Measurements from ENCODE around the gene DIPK1B.

The DIPK1B gene

DNA sequence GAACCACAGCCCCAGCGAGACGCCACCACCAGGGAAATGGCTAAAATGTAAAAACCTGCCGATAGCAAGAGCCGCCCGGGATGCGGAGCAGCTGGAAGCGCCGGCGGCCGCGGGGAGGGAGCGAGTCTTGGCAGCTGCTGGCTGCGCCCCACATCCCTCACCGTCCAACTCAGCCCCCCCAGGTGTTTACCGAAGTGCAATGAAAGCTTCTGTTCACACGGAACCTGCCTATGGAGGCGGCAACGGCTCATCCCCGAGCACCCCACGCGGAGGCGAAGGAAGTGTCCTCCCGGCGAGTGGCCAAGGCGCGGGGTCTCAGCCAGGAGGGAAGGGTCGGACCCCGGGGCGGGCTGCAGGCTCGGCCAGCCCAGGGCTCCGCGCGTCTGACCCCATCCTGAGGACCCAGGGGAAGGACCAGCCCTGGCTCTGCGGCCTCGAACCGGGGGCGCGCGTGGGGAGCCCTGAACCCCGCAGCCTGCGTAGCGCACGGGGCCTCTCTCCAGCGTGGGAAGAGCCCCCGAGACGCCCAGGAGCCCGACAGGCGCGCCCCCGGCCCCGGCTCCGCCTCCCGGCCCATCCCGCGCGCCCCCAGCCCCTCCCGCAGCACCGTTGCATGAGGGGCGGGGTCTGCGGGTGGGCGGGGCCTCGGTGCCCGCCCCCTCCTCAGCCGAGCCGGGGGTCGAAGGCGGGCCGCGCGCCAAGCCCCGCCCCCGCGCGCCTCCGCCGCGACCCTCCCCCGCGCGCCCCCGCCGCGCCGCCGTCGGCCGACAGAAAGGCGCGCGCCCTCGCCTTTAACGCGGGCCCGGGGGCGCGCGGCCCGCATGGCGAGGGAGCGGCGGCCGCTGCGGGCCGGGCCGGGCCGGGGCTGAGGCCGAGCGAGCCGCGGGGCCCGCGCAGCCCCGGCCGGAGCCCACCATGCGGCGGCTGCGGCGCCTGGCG lies at the start of gene DIPK1B:
TSS of gene DIPK1B (plus strand) at position 822 of the 939 bp plus-strand sequence. CDS start at position 916, 94 bp downstream.
- no peak for DNase-seq (ENCODE audit: low spot score)

DNA sequence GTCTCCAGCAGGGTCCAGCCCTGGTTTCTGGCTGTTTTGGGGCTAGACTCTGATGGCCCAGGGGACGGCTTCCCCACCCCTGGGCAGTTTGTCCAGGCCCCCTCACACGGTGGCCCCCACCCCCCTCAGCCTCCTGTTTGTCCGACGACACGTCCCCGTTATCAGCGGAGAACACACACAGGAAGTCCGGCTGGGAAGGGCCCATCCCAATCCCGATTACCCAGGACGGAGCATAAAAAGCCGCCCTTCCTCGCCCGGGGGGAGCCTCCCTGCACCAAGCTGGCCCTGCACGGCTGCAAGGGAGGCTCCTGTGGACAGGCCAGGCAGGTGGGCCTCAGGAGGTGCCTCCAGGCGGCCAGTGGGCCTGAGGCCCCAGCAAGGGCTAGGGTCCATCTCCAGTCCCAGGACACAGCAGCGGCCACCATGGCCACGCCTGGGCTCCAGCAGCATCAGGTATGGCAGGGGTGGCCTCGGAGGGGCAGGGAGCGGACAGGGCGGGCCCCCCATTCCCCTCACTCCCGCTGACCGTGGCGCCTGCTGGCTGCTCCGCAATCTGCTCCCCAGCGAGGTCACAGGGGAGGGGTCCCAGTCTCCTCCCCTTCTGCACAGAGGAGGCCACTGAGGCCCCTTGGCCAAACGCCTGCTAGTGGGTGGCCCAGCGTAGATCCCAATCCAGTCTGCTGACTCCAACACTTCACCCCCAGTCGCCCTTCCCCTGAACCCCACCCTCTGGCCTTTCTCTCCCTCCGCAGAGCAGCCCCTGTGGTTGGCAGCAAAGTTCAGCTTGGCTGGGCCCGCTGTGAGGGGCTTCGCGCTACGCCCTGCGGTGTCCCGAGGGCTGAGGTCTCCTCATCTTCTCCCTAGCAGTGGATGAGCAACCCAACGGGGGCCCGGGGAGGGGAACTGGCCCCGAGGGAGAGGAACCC lies 49.5 kb upstream of the DIPK1B start, which contains the start of gene EGFL7:
TSS of gene EGFL7 (plus strand) at position 261 of the 926 bp plus-strand sequence. CDS start 5,367 bp downstream, outside the sequence.
- DNase-seq (ENCODE audit: low spot score): no peak

DNA sequence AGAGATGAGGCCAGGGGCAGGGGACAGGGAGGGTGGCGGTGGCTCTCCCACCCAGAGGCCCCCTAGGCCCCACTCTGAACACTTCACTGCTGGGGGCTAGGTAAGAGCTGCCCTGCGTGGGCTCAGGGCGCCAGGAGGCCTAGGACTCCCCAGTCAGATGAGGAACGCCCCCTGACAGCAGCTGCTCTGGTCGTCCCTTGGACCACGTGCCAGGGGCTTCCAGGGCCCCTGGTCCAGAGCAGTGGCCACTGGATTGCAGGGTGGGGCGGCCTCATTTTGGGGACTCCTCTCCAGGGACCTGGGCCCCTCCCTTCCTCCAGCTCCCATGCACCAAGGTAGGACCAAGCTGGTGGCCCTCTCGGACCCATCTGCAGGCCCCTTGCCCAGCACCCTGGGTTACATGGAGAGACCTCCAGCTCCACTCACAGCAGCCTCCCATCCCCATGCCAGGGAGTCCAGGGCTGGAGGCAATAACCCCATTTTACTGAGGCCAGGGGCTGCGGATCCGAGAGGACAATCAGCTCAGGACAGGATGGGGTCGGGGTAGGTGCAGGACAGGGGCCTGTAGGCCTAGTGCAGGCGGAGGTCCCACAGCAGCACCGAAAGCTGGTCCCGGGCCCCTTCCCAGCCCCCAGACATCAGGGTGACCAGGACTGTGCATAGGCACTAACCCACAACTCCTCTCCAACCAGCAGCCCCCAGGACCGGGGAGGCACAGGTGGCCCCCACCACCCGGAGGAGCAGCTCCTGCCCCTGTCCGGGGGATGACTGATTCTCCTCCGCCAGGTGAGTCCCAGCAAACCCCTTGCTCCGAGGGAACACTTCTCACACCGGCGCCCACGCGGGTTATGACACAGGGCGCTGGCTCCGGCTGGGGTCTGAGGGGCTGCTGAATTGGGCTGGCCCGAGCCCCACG lies 48.1 kb upstream of the DIPK1B start:
- no peak for DNase-seq (ENCODE audit: low spot score)

DNA sequence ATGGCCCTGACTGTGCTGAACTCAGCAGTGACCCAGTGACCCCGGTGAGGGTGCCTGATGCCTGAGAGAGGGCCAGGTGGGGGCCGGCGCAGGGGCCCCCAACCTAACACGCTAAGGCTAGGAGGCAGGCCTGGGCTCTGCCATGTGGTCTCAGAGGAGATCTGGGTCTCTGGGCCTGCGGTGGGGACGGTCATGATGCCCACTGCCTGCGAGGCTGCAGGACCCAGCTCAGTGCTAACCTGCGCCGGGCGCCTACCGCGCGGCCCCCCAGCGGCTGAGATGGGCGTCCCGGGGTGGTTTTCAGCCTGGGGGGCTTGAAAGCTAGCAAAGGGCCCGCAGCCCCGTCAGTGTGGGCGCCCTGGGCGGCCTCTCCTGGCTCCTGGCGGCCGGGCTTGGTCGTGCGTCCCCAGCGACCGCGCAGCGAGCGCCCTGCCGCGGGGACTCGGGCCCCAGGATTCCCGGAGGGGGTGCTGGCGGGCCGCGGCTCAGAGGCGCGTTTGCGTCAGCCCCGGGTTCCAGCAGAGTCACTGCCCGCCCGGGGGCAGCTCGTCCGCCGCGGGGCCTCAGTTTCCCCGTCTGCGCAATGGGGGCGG lies 47.2 kb upstream of the DIPK1B start:
- DNase-seq (ENCODE audit: low spot score): no peak

DNA sequence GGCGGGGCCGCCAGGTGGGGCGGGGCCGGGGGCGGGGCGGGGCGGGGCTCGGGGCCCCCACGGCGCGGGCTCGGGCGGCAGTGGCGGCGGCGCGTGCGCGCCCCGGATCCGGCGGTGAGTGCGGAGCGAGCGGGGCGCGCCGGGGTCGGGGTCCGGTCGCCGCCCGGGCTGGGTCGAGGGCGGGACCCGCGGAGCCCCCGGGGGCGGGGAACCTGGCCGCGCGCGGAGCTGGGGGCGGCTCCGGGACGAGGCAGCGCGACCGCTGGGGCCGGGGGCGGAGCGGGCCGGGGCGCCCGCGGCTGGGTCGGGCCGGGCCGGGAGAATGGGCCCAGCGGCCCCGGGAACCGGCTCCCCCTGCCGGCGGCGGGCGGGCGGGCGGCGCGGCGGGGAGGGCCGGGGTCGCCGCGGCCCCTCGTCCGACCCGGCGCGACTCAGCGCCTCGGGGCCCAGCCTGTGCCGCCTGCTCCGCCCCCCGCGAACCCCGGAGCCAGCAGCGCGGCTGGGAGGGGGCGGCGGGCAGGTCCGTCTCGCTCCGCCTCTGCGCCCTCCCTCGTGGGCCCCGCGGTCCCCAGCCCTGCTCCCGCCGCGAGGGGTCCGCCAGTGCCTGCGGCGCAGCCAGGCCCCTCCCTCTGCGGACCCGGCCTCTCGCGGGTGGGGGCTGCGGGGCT lies 46.5 kb upstream of the DIPK1B start:
- DNase-seq (ENCODE audit: low spot score): no peak

DNA sequence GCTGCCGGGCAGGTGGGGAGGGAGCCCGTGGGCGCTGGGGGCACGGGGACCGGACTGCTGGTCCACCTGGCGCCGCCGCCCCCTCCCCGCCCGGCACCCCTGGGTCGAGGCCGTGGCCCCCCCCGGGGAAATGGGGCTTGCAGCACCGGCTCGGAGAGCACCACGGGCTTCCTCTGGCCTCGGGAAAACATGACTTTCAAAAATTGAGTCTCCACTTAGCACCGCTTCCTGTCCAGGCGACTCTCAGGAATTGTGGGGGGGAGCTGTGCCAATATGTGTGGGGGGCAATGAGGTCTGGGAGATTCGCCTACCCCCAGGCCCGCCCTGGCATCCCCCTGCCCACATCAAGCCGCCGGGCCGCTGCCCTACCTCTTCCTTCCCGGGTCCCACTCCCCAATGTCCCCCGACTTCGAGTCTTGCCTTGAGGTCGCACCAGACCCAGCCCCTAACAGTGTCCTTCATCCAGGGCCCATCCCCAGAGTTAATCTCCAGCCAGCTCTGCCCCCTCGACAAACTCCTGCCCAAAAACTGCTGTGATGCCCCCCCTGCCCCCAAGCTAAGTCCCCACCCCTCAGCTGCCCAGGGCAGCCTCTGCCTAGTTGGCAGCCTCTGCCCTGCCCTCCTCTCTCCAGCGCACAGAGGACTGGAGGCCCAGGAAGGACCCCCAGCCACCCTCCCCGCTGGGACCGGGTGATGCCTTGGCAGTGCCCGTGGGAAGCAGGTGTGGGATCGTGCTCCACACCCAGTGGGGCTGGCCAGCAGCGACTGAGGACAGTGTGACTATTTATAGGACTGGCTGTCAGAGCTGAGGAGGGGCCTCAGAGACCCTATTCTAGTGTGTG lies 45.8 kb upstream of the DIPK1B start:
- no peak for DNase-seq (ENCODE audit: low spot score)

DNA sequence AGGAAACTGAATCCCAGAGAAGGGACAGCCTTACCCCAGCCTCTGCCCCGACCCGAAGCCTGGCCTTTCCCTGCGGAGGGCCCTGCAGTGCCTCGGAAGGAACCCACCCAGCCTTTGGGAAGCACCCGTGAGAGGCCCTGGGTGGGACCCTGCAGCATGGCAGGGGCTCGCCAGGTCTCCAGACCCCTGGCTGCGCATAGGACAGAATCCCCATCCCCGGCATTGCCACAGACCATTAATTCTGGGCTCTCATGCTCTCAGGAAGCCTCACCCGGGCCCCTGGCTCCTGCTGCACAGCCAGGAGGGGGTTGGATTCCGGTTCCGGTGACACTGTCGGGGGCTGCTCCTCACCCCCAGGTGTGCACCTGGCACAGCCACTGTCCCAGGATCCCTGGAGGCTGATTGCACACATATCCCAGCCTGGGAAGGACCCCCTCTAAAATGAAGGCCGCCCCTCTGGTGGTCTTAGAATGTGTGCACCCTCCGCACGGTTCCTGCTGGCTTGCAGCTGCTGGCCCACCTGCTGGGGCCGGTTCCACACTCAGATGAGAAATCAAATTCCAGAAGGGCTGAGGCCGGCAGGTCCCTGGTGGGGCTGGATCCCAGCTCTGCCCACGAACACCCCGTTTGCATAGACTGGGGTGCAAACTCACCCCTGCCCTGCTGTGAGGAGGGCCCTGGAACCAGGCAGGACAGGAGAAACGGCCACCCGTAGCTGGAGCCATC lies 45.0 kb upstream of the DIPK1B start:
- DNase-seq (ENCODE audit: low spot score): no peak

DNA sequence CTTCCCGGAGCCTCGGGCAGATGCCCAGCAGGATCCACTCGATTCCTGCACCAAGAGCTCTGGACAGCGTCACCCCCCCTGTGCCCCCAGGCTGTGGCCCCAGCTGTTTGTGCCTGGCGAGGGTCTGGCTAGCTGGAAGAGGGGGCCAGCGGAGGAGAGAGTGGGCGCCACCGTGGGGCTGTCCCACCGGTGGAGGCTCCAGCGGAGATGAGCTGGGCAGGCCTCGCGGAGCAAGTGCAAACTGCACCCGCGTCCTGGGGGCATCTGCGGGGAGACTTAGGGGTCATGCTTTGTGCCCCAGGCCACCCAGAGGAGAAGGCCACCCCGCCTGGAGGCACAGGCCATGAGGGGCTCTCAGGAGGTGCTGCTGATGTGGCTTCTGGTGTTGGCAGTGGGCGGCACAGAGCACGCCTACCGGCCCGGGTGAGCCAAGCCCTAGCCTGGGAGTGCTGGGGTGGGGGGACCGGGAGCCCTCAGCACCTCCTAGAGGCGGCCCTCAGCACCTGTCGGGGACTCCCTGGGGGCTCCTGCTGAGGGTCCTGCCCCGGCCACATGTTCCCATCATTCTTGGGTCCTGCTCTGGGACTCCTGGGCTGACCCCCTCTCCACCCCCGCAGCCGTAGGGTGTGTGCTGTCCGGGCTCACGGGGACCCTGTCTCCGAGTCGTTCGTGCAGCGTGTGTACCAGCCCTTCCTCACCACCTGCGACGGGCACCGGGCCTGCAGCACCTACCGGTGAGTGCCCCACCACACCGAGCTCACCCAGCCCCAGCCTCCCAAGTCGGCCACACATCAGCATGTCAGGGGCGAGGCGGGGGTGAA lies 44.2 kb upstream of the DIPK1B start:
- DNase-seq (ENCODE audit: low spot score): no peak

DNA sequence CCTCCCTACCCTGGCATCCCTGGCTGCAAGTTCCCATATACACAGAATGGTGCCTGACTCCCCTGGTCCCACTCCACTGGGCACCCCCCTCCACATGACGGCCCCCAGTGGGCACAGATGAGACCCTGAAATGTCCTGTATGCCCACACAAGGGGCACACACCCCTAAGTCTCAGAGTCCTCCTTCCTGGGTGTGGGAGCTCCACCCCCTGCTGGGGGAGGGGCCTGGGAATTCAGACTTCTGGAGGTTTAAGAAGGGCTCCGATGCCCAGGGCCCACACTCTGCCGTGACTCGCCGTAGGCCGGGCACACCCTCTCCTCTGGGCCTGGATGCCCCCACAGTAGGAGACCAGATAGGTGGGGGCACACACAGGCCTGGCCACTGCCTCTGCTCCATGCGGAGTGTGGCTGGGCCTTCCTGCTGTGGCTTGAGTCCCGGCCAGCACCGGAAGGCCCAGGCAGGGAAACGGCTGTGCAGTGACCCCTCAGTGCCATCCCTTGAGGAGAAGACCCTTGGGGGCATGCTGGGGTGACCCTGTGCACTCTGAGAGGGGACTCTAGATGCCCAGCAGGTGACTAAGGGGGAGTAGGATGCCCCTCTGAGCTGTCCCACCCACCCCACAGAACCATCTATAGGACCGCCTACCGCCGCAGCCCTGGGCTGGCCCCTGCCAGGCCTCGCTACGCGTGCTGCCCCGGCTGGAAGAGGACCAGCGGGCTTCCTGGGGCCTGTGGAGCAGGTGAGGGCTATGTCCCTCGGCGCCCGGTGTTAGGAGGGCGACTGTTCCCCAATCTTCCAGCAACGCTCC lies 43.2 kb upstream of the DIPK1B start:
- no peak for DNase-seq (ENCODE audit: low spot score)

DNA sequence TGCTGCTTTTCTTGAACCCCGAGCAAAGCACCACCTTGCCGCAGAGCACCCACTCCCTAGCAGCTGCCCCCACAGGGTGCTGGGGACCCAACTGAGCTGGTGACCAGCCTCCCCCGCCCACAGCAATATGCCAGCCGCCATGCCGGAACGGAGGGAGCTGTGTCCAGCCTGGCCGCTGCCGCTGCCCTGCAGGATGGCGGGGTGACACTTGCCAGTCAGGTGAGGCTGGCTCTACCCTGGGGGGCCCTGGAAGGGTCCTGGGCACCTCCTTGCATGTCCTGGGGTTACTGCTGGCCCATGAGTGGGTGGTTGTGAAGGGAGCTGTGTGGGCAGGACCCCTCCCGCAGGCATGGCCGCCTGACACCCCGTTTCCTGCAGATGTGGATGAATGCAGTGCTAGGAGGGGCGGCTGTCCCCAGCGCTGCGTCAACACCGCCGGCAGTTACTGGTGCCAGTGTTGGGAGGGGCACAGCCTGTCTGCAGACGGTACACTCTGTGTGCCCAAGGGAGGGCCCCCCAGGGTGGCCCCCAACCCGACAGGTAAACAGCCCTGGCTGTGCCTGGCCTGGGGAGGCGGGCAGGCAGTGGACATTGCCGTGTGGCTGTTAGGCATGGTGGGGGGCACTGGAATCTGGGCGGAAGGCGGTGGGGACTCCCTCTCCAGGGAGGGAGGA lies 42.4 kb upstream of the DIPK1B start:
- no peak for DNase-seq (ENCODE audit: low spot score)

DNA sequence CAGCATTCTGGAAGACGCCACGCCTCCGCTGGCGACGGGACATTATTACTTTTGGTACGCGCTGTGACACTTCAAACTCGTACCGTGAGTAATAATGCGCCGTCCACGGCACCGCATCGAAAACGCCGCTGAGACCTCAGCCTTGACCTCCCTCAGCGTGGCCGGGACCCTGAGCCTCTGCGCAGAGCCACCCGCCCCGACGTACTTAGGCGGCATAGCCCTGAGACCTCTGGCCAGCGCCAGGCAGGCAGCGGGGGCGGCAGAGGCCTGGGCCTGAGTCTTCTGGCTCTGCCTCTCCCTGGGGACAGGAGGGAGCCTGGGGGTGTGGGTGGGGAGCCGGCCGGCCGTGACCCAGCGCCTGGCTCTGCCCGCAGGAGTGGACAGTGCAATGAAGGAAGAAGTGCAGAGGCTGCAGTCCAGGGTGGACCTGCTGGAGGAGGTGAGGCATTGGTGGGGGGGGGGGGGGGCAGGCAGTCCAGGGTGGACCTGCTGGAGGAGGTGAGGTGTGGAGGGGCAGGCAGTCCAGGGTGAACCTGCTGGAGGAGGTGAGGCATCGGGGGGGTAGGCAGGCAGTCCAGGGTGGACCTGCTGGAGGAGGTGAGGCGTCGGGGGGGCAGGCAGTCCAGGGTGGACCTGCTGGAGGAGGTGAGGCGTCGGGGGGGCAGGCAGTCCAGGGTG lies 41.7 kb upstream of the DIPK1B start:
- no peak for DNase-seq (ENCODE audit: low spot score)

DNA sequence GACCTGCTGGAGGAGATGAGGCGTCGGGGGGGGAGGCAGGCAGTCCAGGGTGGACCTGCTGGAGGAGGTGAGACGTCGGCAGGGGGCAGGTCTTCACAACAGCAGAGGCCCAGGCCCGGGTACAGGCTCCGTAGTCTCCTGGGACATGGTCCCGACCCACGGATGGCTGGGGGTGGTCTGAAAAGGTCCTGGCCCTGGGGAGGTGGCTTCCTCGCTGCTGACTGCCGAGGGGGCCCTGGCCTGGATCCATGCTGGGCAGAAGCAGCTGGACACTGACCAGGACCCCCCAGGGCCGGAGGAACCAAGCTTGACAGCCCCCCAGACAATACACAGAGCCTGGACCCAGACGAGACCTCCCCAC lies 41.1 kb upstream of the DIPK1B start:
- DNase-seq (ENCODE audit: low spot score): no peak

DNA sequence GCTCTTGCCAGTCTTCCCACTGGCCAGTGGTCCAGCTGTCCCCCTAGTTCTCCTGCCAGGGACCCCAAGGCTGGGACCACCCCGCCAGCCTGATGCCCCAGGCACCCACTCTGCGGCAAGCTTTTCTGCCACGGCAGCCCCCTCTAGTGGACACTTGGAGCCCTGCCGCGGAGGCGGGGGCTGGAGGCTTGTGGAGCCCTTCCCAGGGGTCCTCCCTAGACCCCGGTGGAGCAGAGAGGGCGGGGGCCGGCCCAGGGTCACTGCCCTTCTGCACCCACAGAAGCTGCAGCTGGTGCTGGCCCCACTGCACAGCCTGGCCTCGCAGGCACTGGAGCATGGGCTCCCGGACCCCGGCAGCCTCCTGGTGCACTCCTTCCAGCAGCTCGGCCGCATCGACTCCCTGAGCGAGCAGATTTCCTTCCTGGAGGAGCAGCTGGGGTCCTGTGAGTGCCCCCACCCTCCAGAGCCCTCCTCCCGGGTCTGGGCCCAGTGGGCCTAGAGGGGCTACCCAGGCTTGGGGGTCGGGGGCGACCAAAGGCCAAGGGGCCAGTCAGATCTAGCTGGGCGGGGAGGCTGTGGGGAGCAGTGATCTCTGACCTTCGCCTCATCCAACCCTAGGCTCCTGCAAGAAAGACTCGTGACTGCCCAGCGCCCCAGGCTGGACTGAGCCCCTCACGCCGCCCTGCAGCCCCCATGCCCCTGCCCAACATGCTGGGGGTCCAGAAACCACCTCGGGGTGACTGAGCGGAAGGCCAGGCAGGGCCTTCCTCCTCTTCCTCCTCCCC lies 40.5 kb upstream of the DIPK1B start:
- DNase-seq (ENCODE audit: low spot score): no peak

DNA sequence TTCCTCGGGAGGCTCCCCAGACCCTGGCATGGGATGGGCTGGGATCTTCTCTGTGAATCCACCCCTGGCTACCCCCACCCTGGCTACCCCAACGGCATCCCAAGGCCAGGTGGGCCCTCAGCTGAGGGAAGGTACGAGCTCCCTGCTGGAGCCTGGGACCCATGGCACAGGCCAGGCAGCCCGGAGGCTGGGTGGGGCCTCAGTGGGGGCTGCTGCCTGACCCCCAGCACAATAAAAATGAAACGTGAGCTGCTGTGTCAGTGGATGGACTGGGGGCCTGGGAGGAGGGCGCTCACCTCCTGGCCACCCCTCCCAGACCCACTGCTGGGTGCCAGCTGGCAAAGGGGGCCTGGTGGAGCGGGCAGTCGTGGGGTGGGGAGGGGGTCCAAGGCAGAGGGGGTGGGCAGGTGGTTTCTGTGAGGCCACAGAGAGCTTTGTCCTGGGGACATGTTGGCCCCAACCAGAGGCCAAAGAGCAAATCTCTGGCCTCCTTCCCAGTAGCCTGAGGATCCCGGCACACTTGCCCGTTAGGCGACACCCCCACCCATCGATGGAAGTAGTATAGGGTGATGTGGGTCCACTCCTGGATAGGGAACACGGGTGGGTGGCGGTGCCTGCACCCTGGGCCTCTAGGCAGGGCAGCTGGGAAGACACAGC lies 39.8 kb upstream of the DIPK1B start:
- no peak for DNase-seq (ENCODE audit: low spot score)
